Measurements from ENCODE around the gene KLF1.
"Not testable (repeated sequence)": the region's sequence is repeated elsewhere in the genome, so short reads cannot be mapped to it uniquely, and the experiment has no call there.

KLF1 gene

GRCh38 chr19:12867120-12868099 lies 19.6 kb downstream of the KLF1 start:
- DNase-seq (ENCODE audit: low read depth, low spot score), result peak; percentile 51

- no peak for DNase-seq (ENCODE audit: low read depth, low spot score)
These were observed 20.4 kb downstream of the KLF1 start for GRCh38 chr19:12866416-12867119.

- DNase-seq (ENCODE audit: low read depth, low spot score), result no peak
These were observed 21.1 kb downstream of the KLF1 start for GRCh38 chr19:12865746-12866415.

- DNase-seq (ENCODE audit: low read depth, low spot score), result no peak
These were observed 22.0 kb downstream of the KLF1 start for GRCh38 chr19:12864721-12865715.

GRCh38 chr19:12864143-12864542 lies 22.9 kb downstream of the KLF1 start:
- DNase-seq (ENCODE audit: low read depth, low spot score), result no peak

- no peak for DNase-seq (ENCODE audit: low read depth, low spot score)
These were observed 27.5 kb downstream of the KLF1 start for GRCh38 chr19:12859546-12859945.

DNA sequence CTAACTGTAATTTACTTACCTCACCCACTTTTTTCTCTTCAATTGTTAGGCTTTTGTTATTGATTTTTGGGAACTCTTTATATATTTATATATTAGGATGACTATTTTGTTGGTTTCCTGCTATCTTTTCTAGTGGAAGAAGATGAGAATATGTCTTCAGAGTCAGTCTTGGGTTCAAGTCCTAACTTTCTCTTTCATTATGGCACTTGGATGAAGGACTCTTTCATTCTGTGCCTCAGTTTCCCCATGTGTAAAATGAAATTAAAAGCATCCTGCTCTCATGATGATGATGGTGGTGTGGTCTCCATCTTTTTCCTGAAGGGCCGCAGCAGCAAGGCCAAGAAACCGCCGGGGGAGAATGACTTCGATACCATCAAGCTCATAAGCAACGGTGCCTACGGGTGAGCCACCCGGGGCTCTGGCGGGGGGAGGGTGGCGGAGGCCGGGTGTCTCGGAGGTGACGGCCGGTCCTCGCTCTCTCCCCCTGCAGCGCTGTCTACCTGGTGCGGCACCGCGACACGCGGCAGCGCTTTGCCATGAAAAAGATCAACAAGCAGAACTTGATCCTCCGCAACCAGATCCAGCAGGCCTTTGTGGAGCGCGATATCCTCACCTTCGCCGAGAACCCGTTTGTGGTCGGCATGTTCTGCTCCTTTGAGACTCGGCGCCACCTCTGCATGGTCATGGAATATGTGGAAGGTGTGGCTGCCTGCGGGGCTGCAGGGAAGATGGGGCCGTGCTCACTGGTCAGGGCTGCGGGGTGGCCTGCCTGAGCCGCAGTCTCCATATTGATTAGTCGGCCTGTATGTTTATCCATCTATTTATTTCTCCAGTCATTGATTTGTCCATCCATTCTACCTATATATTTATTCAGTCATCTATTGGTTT lies 28.7 kb downstream of the KLF1 start:
- no peak for DNase-seq (ENCODE audit: low read depth, low spot score)

DNA sequence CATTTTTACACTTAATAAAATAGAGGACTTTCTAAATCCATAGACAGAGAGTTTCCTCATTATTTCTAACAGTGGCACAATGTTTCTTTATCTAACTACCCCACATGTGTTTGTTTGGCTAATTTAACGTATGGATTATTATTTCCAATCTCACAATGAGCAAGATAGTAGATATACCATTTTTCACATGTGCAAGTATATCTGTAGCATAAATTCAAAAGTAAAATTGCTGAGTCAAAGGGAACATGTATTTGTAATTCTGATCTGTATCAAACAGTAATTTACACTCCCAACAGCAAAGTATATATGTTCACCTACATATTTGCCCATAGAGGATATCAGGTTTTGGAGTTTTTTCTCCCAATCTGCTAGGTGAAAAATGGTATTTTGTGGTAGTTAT lies 30.3 kb downstream of the KLF1 start:
- no peak for DNase-seq (ENCODE audit: low read depth, low spot score)

- peak; percentile 66 for DNase-seq (ENCODE audit: low read depth, low spot score)
These were observed 39.6 kb downstream of the KLF1 start for GRCh38 chr19:12847159-12848139.

- DNase-seq (ENCODE audit: low read depth, low spot score), result not testable (repeated sequence)
These were observed 40.4 kb downstream of the KLF1 start for GRCh38 chr19:12846613-12847012.

DNA sequence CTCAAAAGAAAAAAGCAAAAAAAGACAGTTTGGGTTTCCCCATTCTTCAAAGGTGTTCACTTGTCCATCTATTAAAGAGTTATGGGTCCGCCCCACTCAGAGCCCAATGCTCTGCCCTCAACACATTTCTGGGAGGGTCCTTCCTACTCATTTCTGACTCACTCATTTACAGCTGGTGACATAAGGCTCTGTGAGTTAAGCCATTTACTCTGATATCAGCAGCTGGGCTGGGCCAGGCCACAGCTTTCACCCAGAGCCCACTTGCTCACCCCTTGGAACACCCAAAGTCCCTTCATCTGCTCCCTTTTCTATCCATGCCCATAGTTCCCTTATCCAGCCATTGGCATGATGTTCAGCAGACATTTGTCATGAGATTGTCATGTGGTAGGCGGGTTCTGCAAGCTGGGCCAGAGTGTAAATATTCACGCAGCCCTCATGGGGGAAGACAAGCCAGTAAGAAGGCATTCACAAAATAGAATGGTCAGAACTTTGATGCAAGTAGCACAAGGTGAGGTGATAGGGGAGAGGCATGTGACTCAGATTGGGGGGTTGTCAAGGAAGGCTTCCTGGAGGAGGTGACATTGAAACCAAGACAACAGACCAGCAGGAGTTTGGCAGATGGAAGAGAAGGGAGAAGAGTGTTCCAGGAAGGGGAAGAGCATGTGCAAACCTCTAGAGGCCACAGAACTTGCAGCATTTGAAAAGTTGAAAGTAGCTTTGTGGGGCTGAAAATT lies 42.8 kb downstream of the KLF1 start:
- no peak for DNase-seq (ENCODE audit: low read depth, low spot score)

- DNase-seq (ENCODE audit: low read depth, low spot score), result no peak
These were observed 43.7 kb downstream of the KLF1 start for GRCh38 chr19:12843328-12843727.

DNA sequence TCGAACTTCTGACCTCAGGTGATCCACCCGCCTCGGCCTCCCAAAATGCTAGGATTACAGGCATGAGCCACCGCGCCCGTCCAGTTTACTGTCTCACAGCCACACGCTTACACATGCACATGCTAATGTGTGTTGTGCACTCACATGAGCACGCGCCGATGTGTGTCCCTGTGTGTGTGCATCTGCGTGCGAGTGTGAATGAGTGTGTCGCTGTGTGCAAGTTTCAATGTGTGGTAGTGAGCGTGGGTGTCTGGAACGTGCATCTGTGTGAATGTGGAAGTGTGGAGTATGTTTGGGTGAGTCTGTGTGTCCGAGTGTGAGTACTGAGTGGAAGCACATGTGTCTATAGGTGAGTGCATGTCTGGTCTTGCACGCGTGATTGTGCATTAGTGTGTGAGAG lies 44.5 kb downstream of the KLF1 start:
- DNase-seq (ENCODE audit: low read depth, low spot score), result no peak

GRCh38 chr19:12841094-12841493 lies 45.9 kb downstream of the KLF1 start:
- no peak for DNase-seq (ENCODE audit: low read depth, low spot score)

DNA sequence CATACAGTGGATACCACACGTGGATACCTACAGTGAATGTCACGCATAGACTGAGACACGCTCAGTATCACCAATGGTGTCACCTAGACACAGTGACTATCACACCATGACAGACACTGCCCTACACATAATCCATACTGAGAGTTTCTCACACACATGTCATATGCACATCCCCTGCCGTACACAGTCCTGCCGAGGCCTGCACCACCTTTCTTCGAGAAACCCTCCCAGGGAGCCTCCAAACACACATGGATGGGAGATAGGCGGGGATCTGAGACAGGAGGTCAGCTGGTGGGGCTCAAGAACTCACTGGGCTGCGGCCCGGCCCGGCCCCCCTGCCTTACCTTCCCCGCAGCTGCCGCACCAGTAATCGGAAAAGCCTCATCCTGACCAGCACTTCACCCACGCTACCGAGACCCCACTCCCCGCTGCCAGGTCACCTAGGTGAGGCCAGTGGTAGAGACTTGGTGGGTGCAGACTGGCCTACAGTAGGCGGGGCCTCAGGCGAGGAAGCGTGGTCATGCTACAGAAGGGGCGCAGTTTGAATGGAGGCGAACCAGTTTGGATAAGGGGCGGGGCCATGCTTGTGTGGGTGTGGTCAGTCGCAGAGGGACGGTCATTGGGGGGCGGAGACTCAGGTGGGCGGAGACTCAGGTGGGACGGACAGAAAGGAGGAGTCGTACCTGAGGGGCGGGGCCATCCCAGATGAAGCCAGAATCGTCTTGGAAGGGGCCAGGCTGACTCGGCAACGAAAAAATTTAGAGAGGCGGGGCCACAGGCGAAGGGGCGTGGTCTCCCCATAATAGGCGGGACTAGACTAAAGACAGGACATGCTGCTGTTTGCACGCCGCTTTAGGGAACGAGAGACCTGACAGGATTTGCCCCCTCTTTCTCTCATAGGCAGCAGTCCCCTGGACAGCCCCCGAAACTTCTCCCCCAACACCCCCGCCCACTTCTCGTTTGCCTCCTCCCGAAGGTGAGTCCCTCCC lies 46.6 kb downstream of the KLF1 start:
- no peak for DNase-seq (ENCODE audit: low read depth, low spot score)

- no peak for DNase-seq (ENCODE audit: low read depth, low spot score)
These were observed 47.9 kb downstream of the KLF1 start for GRCh38 chr19:12838886-12839756.

Data from activated CD4-positive, CD25-positive, alpha-beta regulatory T cell treated with anti-CD3 and anti-CD28 coated beads, Interleukin-2, amount 50 U/mL, for 16 hours (primary cell).